HG02970 (cell line): ENCODE results near the gene CACNA1G.

ENCODE experiments used
- ATAC-seq: cut with Tn5 transposase; IDR thresholded peaks from one replicate; pipeline ENCODE4 v1.9.1; 2021; ENCODE audit warnings: mild to moderate bottlenecking, moderate library complexity, moderate number of reproducible peaks; ENCODE audit not compliant: unreplicated experiment, low FRiP score

The CACNA1G gene

DNA sequence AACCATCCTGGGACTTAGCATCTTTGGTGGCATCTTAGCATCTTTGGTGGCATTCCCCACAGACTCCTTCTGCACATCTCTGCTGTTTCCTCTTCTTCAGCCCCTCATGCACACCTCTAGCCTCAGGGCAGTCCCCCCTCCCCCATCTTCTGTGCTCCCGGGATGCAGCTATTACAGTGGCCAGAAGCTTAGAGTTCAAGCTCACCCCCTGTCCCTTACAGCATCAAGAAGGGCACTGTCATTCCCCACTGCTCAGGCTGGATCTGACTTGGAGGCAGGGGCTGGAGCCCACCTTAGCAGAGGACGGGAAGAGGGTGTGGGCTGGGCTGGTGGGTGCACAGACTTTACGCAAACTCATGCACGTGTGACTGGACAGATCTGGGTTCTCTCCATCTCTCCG, 27.3 kb upstream of the CACNA1G start:
- ATAC-seq: no peak

GRCh38 chr17:50533720-50534148, 26.8 kb upstream of the CACNA1G start:
- no peak for ATAC-seq

GRCh38 chr17:50534222-50534978, 26.1 kb upstream of the CACNA1G start:
- ATAC-seq: no peak

DNA sequence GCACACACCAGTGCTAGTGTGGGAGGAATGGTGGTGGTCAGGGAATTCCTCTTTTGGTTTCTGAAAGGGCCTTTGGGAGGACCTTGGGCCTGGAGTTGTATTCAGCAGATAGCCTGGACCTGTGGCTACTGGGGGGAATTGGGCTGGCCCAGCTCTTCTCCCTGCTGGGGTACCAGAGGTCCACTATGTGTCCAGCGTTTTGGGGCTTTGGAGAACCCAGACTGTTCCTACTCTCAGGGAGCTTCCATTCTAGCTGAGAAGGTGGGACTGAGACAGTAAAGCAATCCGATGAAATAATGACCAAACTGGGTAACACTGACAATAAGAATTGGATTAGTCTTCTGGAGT, 25.6 kb upstream of the CACNA1G start:
- no peak for ATAC-seq

DNA sequence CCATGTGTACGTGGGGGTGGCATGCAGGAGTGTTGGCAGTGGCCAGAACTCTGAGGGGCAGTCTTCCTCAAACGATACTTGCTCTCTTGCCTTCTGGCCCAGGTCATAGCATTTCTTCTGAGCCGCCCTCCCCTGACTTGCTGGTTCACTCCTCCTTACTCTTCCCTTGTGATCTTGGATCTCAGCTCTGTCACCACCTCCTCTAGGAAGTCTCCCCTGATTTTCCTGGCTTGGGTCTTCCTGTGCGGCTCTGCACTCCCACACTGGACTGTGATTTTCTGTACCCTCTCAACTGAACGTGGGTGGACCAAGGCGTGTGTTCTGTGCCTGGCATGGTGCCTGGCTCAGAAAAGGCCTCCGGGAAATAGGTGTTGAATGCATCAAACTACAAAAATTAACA, 25.1 kb upstream of the CACNA1G start:
- no peak for ATAC-seq

GRCh38 chr17:50536683-50537646, 23.6 kb upstream of the CACNA1G start:
- no peak for ATAC-seq

- ATAC-seq: no peak
These were observed 22.6 kb upstream of the CACNA1G start for GRCh38 chr17:50537721-50538548.

DNA sequence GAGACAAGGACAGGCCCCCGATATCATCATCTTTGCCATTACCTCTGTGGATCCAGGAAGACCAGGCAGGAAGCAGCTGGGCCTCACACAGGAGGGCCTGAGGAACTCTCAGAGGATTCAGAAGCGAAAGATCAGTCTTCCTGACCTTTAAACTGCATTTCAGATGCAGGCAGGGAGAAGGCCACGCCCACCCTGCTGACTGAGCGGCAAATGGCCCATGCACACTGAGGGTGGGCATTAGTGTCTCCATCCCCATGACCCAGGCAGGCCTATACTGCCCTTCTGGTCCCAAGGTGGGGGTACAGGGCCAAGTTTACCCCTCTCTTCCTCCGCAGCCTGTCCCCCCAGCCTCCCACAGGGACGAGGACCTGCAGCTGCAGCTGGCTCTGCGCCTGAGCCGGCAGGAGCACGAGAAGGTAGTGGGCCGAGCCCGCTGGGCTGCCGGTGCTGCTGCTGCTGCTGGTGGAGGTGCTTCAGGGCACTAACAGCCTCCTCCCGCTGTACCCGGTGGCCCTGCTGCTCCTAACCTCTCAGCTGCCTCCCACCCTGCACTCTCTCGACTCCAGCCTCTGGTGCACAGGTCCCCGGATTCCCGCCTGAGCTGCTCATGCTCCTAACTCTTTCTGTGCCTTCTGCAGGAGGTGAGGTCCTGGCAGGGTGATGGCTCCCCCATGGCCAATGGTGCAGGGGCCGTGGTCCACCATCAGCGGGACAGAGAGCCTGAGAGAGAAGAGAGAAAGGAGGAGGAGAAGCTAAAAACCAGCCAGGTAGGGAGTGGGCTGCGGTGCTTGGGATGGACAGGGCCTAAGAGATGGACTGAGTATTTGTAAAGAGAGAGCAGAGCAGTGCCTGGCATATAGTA, 21.7 kb upstream of the CACNA1G start:
- ATAC-seq: no peak

DNA sequence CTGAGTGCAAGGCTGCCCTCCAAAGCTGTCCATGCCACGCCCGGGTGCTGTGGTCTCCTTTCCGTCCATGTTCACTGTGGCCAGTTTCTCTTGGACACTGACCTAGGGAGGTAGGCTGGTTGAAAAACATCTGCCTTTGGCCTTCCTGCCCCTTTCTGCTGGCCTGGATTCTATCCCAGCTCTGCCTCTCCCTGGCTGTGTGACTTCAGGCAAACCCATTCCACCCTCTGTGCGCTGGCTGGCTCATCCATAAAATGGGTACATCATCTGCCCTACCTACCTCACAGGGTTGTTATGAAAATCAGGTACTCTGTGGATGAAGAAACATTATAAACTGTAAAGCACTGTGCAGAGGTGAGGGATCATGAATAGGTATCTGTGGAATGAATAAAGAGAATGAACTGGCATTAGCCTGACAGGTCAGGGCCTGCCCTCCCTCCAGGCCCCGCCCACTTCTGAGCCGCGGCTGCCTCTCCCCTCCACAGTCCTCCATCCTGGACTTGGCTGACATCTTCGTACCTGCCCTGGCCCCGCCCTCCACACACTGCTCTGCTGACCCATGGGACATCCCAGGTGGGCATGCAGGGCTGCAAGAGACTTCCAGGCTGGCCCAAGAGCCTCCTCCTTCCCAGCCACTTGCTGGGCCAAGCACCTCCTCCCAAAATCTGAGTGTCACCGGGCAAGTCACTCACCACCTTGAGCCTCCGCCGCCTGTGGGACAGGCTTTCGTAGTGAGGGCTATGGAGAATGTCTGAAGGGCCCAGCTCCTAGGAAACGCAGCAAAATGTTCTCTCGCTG, 20.6 kb upstream of the CACNA1G start:
- ATAC-seq: no peak

GRCh38 chr17:50540560-50541401, 19.7 kb upstream of the CACNA1G start:
- no peak for ATAC-seq

DNA sequence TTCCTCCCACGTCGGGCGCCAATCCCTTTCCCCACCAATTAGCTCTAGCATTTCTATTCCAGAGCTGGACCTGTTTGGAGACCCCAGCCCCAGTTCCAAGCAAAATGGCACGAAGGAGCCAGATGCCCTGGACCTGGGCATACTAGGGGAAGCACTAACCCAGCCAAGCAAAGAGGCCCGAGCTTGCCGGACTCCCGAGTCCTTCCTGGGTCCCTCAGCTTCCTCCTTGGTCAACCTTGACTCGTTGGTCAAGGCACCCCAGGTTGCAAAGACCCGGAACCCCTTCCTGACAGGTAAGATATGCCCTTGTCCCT, 19.2 kb upstream of the CACNA1G start:
- no peak for ATAC-seq

DNA sequence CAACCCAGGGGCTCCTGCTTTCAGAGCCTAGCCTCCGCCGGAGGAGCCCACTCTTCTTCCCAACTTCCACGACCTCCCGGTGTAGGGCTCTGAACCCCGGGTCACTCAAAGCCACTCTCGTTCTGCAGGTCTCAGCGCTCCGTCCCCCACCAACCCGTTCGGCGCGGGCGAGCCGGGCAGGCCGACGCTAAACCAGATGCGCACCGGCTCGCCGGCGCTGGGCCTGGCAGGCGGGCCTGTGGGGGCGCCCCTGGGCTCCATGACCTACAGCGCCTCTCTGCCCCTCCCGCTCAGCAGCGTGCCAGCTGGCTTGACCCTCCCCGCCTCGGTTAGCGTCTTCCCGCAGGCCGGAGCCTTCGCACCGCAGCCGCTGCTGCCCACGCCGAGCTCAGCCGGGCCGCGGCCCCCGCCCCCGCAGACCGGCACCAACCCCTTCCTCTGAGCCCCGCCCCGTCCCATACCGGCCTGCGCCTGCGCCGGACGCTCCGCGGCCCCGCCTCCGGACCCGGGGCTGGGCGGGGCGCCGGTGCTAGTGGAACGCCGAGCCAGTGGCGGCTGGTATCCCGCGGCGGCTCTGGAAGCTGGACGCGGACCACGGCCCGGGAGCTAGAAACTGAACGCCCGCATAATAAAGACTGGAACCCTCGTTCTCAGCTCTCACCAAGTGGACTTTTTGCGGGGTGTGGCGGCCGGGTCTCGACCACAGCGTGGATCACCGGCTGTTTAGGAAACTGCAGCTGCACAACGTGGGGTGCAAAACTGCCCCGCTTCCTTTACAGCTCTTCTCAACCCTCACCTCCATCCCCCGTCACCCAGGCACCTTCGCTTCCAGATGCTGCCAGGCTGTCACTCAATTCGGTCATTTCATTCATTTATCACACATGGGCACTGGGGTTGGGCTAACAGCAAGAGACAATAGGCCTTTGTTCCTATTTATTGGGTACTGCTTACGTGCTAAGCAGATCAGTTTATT, 18.5 kb upstream of the CACNA1G start:
- peak; percentile 76 for ATAC-seq

GRCh38 chr17:50542795-50543774, 17.4 kb upstream of the CACNA1G start:
- no peak for ATAC-seq

DNA sequence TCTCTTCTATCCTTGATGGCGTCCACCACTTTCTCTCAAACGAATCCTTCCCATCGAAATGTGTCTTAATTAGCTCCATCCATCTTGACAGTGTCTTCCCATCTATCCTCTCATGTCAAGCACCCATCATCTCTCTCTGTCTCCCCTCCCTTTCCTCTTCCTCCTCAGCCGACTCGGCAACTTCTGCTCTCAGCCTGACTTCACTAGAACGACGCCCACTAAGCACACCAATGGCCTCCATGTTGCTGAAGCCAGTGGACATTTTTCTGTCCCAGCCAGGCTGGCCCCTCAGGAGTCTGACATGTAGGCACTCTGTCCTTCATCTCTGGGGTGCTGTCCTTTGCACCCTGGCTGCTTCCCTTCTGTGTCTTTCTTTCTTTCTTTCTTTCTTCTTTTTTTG, 16.0 kb upstream of the CACNA1G start:
- ATAC-seq: no peak

- ATAC-seq: no peak
These were observed 15.2 kb upstream of the CACNA1G start for GRCh38 chr17:50545311-50545710.

- ATAC-seq: no peak
These were observed 13.8 kb upstream of the CACNA1G start for GRCh38 chr17:50546701-50547034.
